ENCODE results near the gene OPRM1. TPM values are rescaled to one million over a fixed set of nuclear protein-coding genes. Genes with fewer than 3 reads are reported as not detected.

OPRM1 gene
- polyA plus RNA-seq (2011; rRNA removed): not detected in 2 replicates
- polyA minus RNA-seq (2011; rRNA and poly(A)+ RNA removed): not detected in 2 replicates

DNA sequence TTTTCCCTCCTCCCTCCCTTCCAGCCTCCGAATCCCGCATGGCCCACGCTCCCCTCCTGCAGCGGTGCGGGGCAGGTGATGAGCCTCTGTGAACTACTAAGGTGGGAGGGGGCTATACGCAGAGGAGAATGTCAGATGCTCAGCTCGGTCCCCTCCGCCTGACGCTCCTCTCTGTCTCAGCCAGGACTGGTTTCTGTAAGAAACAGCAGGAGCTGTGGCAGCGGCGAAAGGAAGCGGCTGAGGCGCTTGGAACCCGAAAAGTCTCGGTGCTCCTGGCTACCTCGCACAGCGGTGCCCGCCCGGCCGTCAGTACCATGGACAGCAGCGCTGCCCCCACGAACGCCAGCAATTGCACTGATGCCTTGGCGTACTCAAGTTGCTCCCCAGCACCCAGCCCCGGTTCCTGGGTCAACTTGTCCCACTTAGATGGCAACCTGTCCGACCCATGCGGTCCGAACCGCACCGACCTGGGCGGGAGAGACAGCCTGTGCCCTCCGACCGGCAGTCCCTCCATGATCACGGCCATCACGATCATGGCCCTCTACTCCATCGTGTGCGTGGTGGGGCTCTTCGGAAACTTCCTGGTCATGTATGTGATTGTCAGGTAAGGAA lies at the start of gene OPRM1:
Gene OPRM1 (plus strand): TSS at position 10 of the 612 bp plus-strand sequence. CDS start 305 bp downstream, at position 315.
- no peak within 1 kb of the TSS for H3K27ac ChIP-seq (ENCODE audit: low read depth, low read length)
- ChIA-PET CTCF (no interaction called here), POLR2A (no interaction called here)
- H3K4me3 ChIP-seq (ENCODE audit: low read depth, low read length): no peak within 1 kb of the TSS
- DNase-seq (ENCODE audit: low read depth, low spot score): no peak
- H3K9me3 ChIP-seq (ENCODE audit: control insufficient read depth, insufficient read depth, low read length): peaks cover 7% of the 10 kb centered on the region
- TF ChIP-seq, protein P1, sequence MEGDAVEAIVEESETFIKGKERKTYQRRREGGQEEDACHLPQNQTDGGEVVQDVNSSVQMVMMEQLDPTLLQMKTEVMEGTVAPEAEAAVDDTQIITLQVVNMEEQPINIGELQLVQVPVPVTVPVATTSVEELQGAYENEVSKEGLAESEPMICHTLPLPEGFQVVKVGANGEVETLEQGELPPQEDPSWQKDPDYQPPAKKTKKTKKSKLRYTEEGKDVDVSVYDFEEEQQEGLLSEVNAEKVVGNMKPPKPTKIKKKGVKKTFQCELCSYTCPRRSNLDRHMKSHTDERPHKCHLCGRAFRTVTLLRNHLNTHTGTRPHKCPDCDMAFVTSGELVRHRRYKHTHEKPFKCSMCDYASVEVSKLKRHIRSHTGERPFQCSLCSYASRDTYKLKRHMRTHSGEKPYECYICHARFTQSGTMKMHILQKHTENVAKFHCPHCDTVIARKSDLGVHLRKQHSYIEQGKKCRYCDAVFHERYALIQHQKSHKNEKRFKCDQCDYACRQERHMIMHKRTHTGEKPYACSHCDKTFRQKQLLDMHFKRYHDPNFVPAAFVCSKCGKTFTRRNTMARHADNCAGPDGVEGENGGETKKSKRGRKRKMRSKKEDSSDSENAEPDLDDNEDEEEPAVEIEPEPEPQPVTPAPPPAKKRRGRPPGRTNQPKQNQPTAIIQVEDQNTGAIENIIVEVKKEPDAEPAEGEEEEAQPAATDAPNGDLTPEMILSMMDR (IDR thresholded peaks at IDR 0.05; ENCODE audit: low read depth, low read length): no peak
- no peaks in the 10 kb centered on the region for H3K27me3 ChIP-seq (ENCODE audit: control insufficient read depth, insufficient read depth, low read length)

DNA sequence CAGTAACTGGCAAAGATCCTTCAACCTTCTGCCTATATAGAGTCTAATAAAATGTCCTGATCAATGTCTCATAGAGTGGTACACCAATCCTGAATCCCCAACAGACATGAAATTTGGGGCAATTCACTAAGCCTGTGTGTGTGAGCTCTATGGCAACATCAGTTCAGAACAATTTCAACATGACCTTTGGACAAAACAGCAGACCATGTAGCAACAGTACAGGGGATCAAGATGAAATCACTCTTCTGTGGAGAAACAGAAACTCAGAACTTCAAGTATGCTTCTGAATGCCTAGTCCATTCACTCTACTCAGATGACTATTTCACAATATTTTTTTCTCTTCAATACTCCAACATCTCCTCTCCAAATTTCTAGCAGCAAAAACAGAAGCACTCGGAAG lies 49.1 kb upstream of the OPRM1 start:
- Histone ChIP-seq H3K27ac (ENCODE audit: low read depth, low read length) (no peak overlapping the region), H3K9me3 (ENCODE audit: control insufficient read depth, insufficient read depth, low read length) (no peaks in the 10 kb centered on the region), H3K4me3 (ENCODE audit: low read depth, low read length) (no peak overlapping the region), H3K27me3 (ENCODE audit: control insufficient read depth, insufficient read depth, low read length) (no peaks in the 10 kb centered on the region)
- ChIA-PET POLR2A (no interaction called here), CTCF (no interaction called here)
- TF ChIP-seq, protein P1 (IDR thresholded peaks at IDR 0.05; ENCODE audit: low read depth, low read length): no peak
- DNase-seq (ENCODE audit: low read depth, low spot score): no peak

DNA sequence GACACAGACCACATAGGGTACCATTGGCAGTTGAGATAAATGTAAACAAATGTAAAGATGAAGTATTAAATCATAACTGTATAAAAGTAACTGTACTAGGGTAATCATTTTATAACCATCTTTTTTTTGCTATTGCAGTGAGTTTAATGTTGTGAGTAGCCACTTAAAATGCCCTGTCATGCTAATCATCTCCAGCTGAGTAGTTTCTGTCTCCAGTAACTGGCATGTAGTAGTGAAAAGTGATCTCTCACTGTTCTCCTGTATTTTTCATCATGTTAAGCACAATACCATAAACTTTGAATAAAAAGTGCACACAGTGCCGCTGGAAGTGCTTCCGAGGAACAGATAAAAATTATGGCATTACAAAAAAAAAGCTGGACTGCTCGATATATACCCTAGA lies 45.0 kb upstream of the OPRM1 start:
- H3K9me3 ChIP-seq (ENCODE audit: control insufficient read depth, insufficient read depth, low read length): peaks cover 4% of the 10 kb centered on the region; the same call in 1 of the 2 replicates
- TF ChIP-seq, protein P1 (IDR thresholded peaks at IDR 0.05; ENCODE audit: low read depth, low read length): no peak
- ChIA-PET CTCF (no interaction called here), POLR2A (no interaction called here)
- no peak overlapping the region for H3K27ac ChIP-seq (ENCODE audit: low read depth, low read length)
- no peak overlapping the region for H3K4me3 ChIP-seq (ENCODE audit: low read depth, low read length)
- DNase-seq (ENCODE audit: low read depth, low spot score): no peak
- H3K27me3 ChIP-seq (ENCODE audit: control insufficient read depth, insufficient read depth, low read length): no peaks in the 10 kb centered on the region

DNA sequence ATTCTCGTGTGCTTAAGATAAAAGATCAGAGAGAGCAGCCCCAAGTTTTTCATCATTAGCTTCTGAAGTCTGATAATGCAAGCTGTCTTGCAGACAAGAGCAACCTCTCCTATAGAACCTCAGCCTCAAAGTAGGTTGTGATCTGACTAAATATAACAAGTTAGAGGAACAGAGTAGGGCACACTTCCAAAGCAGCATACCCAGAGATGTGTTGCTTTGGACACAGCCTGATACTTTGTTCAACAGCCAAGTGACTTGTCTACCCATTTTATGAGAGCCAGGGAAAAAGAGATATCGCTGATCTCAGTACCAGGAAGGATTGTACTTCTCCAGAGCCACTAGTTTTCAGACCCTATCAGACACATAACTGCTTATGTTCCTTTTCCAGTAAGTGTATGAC lies 44.2 kb upstream of the OPRM1 start:
- no peak overlapping the region for H3K27ac ChIP-seq (ENCODE audit: low read depth, low read length)
- DNase-seq (ENCODE audit: low read depth, low spot score): no peak
- POLR2A ChIA-PET: no interaction called here
- TF ChIP-seq, protein P1 (IDR thresholded peaks at IDR 0.05; ENCODE audit: low read depth, low read length): no peak
- H3K9me3 ChIP-seq (ENCODE audit: control insufficient read depth, insufficient read depth, low read length): peaks cover 4% of the 10 kb centered on the region; the same call in 1 of the 2 replicates
- CTCF ChIA-PET: no interaction called here
- H3K4me3 ChIP-seq (ENCODE audit: low read depth, low read length): no peak overlapping the region
- no peaks in the 10 kb centered on the region for H3K27me3 ChIP-seq (ENCODE audit: control insufficient read depth, insufficient read depth, low read length)

DNA sequence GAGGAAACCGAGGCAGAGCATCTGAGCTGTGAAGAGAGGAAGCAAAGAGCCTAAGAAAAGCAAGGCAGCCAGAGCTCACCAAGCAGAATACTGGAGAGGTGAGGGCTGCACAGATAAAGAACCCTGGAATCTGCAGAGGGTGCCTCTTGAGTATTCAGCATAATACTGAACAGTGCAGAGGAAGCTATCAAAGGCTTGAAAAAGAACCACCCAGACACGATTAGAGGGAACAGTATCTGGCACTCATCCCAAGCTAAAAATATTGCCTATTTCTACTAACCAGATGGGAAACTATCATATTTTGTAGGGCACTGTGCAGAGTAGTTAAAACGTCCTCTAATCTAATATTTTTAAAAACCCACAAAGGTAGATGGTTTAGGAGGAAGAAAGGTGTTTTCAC lies 41.8 kb upstream of the OPRM1 start:
- H3K4me3 ChIP-seq (ENCODE audit: low read depth, low read length): no peak overlapping the region
- CTCF ChIA-PET: no interaction called here
- no peak for DNase-seq (ENCODE audit: low read depth, low spot score)
- no peaks in the 10 kb centered on the region for H3K27me3 ChIP-seq (ENCODE audit: control insufficient read depth, insufficient read depth, low read length)
- peaks cover 10% of the 10 kb centered on the region for H3K9me3 ChIP-seq (ENCODE audit: control insufficient read depth, insufficient read depth, low read length)
- H3K27ac ChIP-seq (ENCODE audit: low read depth, low read length): no peak overlapping the region
- TF ChIP-seq, protein P1 (IDR thresholded peaks at IDR 0.05; ENCODE audit: low read depth, low read length): no peak
- POLR2A ChIA-PET: no interaction called here

All from AG04450 (cell line).